GM21423 (cell line): ENCODE results near the gene CCDC28B.
"Not testable (repeated sequence)": the region's sequence is repeated elsewhere in the genome, so short reads cannot be mapped to it uniquely, and the experiment has no call there.

ENCODE experiments used
- ATAC-seq: cut with Tn5 transposase; IDR thresholded peaks from one replicate; pipeline ENCODE4 v1.9.1; 2021; ENCODE audit warnings: mild to moderate bottlenecking, moderate library complexity; ENCODE audit not compliant: unreplicated experiment

Gene CCDC28B

DNA sequence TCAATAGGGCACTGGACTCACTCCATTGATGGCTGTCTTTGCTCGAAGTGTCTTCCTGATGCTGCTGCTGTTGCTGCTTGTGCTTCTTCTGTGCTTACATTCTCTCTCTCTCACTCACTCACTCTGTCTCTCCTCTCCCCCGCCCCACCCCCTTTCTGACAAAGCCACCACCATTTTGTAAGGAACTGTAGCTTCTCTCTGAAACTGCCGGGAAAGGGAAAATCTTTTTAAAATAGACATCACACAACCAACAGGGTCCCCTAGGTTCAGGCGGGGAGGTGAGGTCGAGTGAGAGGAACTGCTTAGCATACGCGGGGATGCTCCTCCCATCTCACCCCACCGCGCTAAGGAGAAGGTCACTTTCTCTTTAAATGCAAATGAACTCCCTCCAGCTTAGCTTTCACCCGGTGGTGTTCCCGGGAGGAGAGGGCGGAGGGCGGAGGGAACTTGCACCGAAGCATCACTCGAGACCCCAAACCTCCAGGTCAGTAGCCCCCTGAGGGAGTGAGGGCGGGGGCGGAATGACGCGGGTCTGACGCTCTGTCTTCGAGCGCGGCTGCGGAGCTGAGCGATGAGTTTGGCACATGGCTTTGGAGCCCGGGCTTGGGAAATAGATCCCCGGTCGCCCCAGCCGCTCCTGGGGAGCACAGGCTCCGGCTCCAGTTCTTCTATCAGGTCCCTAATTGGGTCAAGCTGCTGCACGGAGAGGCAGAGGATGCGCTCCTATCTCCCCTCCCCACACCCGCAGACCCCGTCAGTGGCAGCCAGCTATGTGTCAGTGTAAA, at the start of gene CCDC28B:
Gene CCDC28B (plus strand): TSS at position 370 of the 785 bp plus-strand sequence. CDS start 1,341 bp downstream, outside the sequence.
- ATAC-seq, result no peak

DNA sequence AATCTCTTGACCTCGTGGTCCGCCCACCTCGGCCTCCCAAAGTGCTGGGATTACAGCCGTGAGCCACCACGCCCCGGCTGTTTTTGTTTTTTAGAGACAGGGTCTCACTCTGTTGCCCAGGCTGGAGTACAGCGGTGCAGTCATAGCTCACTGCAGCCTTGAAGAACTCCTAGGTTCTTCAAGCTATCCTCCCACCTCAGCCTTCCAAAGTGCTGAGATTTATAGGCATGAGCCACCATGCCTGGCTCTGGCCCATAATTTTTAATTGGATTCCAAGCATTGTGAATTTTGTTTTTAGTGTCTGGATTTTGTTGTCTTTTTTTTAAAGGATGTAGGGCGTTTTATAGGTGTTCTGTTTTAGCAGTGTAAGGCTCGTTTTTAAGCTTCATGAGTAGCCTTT, 49.5 kb upstream of the CCDC28B start:
- no peak for ATAC-seq

DNA sequence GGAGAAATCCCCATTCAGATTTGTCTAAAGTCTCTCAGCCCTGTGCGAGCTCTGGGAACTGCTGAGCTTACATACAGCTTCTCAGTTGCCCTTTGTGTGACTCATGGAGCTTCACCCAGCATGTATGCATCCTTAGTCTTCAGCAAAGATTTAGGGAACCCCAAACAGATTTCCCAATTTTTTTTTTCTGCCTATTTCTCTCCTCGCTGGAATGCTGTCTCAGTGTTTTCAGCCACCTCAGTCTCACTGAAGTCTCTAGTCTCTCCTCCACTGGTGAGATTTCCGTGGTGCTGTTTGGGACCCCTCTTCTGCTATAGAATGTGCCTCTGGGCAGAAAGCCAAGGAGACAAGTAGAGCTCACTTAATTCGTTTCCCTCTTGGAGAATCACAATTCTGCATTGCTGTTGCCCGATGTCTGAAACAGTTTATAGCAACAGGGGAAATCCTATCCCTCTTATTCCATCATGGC, 49.0 kb upstream of the CCDC28B start:
- no peak for ATAC-seq

DNA sequence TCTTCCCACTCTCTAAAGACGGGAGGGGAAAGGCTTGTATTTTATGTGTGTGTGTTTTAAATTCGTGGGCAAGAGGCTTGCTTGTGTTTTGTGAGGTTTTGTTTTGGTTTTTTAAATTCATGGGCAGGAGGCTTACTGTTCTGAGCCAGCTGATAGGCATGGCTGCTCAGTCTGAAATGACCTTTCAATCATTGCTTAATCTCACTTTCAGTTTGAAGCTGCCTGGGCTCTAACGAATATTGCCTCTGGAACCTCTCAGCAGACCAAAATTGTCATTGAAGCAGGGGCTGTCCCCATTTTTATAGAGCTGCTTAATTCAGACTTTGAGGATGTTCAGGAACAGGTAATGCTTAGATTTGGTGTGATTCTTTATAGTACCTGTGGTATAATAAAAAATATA, 41.2 kb upstream of the CCDC28B start:
- no peak for ATAC-seq

DNA sequence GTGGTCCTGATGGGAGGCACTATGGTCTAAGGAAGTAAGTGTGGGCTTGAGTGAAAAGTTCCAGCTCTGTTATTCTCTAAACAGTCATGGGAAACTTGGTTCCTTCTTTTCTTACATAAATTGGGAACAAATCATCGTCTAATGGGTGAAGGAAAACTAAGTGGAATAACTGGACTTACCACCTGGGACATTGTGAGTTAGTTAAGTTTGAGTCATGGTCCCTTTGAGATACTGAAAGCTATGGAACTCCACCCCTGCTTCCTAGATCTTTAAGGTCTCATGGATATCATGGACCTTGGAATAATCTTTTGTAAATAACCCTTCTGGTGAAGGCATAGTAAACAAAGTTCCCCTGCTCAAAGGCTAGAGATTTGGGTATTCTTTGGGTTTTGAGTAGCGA, 37.0 kb upstream of the CCDC28B start:
- ATAC-seq, result no peak

DNA sequence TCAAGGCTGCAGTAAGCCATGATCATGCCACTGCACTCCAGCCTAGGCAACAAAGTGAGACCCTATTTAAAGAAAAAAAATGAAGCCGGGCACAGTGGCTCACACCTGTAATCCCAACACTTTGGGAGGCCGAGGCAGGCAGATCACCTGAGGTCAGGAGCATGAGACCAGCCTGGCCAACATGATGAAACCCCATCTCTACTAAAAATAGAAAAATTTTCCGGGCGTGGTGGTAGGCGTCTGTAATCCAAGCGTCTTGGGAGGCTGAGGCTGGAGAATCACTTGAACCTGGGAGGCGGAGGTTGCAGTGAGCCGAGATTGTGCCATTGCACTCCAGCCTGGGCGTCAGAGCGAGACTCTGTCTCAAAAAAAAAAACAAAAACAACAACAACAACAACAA, 34.8 kb upstream of the CCDC28B start:
- ATAC-seq, result not testable (repeated sequence)

DNA sequence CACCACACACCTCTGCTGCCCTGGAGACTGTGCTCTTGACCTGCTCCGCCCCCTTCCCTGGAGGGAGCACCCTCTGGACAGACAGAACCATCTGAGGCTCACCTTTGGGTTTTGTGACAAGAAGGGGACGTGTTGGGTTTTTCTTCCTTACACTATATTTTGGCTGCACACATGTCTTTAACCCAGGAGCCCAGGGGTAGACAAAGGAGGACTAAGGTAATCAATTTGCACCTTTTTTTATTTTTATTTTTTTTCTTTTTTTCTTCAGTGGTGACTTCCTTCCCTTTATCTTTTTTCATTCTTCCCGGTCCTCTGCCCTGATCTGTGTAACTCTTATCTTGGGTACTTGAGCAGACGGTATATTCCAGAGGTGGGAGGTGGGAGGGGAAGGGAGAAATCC, 29.4 kb upstream of the CCDC28B start:
- no peak for ATAC-seq

DNA sequence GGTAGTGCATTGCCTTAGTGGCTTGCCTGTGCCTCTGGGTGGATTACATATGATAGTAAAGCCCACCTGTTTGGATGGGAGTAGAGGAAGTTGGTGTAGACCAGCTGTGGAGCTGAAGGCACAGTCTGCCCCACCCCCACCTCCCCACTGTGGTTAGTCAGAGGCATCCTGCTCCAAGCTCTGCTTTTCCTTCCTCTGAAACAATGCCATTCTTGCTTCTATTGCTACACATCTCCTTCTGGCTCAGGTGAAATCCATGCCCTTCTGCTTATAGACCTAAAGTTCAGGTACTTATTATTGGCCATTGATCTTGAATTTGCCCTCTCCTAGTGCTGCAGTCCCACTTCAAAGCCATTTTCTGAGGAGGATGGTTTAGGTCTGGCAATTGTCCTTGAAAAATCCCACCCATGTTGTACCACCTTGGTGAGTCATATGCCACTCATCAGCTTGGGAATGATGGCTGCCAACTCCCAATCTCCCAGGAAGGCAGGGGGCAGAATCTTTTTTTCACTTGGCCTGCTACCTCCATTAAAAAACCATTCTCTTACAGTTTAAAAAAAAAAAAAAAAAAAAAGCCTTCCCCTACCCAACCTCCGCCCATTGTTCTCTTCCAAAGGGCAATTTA, 27.7 kb upstream of the CCDC28B start:
- no peak for ATAC-seq

GRCh38 chr1:32178380-32179192, 21.8 kb upstream of the CCDC28B start:
- no peak for ATAC-seq

DNA sequence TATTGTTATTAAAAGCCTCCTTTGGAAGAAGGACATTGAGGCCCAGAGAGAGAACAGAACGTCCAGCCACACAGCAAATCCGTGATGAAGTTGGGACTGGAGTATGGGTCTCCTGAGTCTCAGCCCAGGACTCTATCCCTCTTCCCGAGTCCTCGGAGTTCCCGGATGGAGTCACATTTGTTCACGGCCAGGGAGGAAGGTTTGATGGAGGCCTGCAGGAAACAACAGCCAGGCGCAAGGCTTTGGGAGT, 21.3 kb upstream of the CCDC28B start:
- no peak for ATAC-seq

GRCh38 chr1:32179443-32180185, 20.8 kb upstream of the CCDC28B start, which contains the start of gene TXLNA:
Gene TXLNA, plus strand, starts transcription at chr1:32179675. Its CDS starts 671 bp downstream, at chr1:32180346.
- peak; percentile 84 for ATAC-seq

DNA sequence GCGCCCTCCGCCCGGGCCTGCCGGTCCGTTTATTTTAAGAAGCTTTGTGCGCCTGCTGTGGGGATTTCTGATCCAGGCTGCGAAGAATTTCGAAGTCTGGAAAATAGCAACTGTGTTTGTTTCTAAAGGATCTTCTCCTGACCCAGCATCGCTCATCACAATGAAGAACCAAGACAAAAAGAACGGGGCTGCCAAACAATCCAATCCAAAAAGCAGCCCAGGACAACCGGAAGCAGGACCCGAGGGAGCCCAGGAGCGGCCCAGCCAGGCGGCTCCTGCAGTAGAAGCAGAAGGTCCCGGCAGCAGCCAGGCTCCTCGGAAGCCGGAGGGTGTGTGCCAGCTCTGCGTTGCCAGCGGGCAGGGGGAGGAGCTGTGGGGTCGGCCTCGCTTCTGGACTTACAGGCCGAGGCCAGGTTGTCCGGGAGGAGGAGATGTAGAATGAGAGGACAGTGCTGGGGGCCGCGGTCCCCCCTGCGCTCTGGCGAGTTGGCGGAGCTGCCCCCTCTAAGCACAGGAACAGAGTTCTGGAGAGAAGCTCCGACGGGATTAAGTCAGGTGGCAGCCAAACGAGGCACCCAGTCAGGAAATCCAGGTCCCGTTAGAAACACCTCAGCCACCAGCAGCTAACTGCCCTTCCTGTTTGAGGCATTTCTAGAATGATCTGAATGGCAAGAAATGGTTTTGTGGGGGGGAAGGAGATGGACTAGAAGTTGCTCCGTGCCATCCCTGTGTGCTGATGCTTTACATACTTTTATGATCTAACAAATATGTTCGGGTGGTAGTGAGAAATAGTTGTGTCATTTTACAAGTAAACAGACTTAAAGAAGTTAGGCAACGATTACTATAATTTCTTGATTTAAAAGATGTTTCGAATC, 20.0 kb upstream of the CCDC28B start:
- ATAC-seq, result peak; percentile 5

GRCh38 chr1:32181065-32181464, 19.3 kb upstream of the CCDC28B start:
- no peak for ATAC-seq

DNA sequence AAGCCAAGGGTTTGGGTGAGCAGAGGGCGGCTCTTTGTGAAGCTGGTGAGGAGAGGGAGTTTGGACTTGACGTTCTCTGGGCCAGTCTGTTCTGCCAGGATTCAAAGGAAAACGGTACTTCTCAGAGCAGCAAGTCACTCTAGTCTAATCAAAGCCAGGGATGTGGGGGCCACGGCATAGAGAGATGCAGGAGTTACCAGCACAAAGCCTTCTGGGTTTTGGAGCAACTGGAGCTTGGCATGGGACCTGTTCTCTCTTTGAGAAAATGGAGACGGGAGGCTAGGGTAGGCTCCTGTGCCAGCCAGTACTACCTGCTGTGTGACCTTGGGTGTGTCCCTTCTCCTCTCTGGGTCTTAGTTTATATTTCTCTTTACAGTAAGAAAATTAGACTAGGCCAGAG, 18.8 kb upstream of the CCDC28B start:
- no peak for ATAC-seq

DNA sequence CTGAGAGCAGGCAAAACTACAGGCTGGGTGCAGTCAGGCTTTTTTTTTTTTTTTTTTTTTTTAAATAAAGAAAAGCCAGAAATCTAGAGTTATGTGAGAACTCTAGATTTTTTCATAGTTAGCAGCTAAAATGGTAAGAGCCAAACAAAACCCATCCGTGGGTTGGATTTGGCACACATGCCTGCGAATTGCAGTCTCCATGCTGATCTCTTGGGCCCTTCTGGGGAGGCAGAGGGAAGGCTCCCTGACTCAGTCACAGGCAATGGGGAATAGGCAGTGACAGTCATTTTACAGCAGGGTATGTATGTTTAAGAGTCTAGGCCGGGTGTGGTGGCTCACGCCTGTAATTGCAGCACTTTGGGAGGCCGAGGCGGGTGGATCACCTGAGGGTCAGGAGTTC, 18.3 kb upstream of the CCDC28B start:
- no peak for ATAC-seq

GRCh38 chr1:32184650-32185049, 15.7 kb upstream of the CCDC28B start:
- no peak for ATAC-seq

DNA sequence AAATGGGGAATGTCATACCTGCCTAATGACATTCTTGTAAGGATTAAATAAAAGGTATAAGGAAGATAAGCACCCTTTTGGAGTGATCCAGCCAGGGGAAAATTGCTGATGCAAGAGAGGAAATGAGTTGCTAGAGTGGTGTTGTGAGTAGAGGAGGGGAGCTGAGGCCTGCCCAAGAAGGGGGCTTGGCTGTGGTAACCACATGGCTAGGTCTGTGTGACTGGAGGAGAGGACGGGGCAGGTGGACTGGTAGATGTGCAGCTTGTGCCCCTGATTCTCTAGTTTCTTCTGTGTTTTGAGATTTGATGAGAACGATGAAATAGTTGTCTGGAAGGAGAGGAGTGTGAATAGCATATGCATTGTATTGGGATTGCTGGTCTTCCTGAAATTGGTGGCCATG, 14.3 kb upstream of the CCDC28B start:
- no peak for ATAC-seq

GRCh38 chr1:32186491-32186890, 13.9 kb upstream of the CCDC28B start:
- ATAC-seq, result no peak

- no peak for ATAC-seq
Observed at GRCh38 chr1:32187850-32188249, 12.5 kb upstream of the CCDC28B start.
